Measurements from ENCODE around the gene BBS9.

DNA sequence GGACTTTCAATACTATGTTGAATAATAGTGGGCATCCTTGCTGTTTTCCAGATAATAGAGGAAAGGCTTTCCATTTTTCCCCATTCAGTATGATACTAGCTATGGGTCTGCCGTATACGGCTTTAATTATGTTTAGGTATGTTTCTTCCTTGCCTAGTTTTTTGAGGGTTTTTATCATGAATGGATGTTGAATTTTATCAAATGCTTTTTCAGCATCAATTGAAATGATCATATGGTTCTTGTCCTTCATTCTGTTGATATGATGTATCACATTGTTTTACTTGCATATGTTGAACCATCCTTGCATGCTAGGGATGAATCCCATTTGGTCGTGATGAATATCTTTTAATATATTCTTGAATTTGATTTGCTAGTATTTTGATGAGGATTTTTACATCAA, 11.0 kb upstream of the BBS9 start:
- TF ChIP-seq, protein P1, sequence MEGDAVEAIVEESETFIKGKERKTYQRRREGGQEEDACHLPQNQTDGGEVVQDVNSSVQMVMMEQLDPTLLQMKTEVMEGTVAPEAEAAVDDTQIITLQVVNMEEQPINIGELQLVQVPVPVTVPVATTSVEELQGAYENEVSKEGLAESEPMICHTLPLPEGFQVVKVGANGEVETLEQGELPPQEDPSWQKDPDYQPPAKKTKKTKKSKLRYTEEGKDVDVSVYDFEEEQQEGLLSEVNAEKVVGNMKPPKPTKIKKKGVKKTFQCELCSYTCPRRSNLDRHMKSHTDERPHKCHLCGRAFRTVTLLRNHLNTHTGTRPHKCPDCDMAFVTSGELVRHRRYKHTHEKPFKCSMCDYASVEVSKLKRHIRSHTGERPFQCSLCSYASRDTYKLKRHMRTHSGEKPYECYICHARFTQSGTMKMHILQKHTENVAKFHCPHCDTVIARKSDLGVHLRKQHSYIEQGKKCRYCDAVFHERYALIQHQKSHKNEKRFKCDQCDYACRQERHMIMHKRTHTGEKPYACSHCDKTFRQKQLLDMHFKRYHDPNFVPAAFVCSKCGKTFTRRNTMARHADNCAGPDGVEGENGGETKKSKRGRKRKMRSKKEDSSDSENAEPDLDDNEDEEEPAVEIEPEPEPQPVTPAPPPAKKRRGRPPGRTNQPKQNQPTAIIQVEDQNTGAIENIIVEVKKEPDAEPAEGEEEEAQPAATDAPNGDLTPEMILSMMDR (IDR thresholded peaks at IDR 0.05; ENCODE audit: insufficient read depth, low read length, poor library complexity, severe bottlenecking), result no peak
- no peak for TF ChIP-seq EZH2phosphoT487 (conservative IDR thresholded peaks at IDR 0.05; ENCODE audit: low read length)

Data from SU-DHL-6 (cell line).